ENCODE data around the gene PMP22.

PMP22 gene

DNA sequence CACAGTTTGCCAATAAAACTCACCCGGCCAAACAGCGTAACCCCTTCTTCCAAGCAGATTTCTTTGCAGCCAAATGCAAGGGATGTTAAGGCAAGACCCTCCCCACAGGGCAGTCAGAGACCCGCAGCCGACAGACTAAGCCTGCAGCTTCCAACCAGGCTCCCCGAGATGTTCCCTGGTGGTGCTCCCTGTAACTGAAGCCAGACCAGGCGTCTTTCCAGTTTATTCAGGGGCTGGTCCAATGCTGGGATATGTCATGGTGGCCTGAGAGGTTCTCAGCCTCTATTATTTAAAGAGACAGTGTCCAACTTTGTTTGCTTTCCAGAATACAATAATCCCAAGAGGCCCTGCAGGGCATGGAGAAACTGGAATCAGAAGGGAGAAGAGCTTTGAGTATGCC lies at the start of gene PMP22:
PMP22 (minus strand) TSS at position 196 of the 400 bp plus-strand sequence. CDS start 4,599 bp downstream, outside the sequence.
- FAIRE-seq, result no peak

- no peak for FAIRE-seq
Measured at GRCh38 chr17:15311996-15312395, 46.9 kb upstream of the PMP22 start.

DNA sequence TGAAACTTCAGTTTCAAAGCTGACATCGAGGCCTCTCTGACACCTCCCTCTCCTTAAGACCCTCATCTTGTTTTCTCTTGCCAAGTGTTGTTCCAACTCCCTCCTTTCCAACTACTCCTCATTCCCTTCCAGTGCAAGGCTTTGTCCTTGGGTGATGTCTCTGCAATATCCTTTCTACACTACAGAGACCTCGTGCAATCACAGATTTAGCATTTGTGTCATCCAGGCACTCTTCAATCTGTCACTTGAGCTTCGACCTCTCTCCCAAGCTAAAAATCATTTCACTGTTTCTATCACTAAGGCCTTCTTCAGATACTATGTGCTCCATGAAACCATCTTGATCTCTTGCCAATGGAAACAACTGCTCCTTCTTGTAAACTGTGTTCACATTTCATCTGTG lies 44.7 kb upstream of the PMP22 start:
- no peak for FAIRE-seq

- FAIRE-seq, result no peak
Measured at GRCh38 chr17:15309236-15309635, 44.1 kb upstream of the PMP22 start.

DNA sequence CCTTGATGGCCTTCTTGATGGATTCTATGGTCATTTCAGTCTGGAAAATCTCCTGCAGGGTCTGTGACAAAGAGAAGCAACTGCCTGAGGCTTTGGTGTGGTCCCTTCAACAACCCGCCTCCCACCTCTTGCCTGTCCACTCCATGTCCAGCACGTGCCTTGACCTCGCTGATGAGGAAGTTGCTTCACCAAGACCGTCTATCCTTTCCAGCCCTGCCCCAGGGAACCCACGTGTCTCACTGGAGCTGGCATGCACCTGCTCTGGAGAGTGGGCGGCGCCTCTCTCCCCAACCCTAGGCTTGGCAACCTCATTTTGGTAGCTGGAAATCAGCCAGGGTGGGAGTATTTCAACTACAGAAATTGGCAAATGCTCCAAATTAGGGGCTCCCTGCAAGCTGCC lies 43.6 kb upstream of the PMP22 start:
- no peak for FAIRE-seq

GRCh38 chr17:15307710-15308111 lies 42.6 kb upstream of the PMP22 start:
- FAIRE-seq, result no peak

GRCh38 chr17:15303851-15304250 lies 38.7 kb upstream of the PMP22 start:
- FAIRE-seq, result no peak

DNA sequence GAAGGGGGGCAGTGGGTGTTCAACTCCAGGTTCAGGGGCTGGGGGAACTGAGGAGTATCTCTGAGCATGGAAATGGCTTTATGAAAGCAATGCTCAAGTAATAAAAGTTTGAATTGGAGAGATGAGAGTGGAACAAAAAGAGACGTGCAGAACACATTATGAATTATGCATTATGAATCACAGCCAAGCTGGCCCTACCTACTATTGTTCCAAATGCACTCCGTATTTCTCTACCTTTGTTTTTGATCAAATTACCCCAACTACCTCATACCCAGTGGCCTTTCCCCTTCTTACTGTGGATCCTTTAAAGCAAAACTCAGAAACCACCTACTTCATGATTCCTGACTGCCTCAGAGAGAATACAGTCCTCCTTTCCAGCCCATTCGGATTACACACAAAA lies 38.1 kb upstream of the PMP22 start:
- no peak for FAIRE-seq

DNA sequence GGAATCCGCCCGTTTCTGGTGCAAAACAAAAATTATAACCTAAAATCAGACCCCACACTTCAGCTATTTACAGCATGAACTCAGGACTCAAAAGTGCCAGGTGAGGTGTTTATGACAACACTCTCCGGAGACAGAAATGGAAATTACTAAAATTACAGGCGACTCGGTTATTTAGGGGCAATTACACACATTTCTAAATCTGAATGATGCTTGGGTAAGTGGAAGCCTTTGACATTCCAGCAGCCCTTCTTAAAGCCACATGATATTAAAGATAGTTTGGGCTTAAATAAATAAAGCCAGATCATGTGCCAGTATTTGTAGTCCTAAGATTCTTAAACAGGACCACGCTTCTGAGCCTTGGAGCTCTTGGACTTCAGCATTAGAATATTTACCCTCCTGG lies 36.7 kb upstream of the PMP22 start:
- FAIRE-seq, result no peak

DNA sequence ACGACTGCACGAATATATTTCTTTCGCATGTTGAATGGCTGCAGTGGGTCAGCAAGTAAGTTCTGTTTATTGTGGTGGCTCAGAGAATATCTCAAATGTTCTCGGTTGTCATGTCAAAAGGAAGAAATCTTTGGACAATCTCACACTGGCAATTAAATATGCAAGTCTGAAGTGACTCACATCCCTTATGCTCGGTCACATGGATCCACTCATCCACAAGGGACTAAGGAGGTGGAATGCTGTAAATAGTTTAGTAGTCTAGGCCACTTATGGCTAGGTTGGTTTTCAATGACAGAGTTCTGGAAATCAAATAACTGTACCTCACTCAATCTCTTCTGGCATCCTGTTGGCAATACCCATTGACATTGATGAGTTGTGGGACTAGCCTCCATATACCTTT lies 33.0 kb upstream of the PMP22 start:
- no peak for FAIRE-seq

GRCh38 chr17:15293558-15293957 lies 28.4 kb upstream of the PMP22 start:
- no peak for FAIRE-seq

GRCh38 chr17:15291674-15292361 lies 26.7 kb upstream of the PMP22 start:
- no peak for FAIRE-seq

DNA sequence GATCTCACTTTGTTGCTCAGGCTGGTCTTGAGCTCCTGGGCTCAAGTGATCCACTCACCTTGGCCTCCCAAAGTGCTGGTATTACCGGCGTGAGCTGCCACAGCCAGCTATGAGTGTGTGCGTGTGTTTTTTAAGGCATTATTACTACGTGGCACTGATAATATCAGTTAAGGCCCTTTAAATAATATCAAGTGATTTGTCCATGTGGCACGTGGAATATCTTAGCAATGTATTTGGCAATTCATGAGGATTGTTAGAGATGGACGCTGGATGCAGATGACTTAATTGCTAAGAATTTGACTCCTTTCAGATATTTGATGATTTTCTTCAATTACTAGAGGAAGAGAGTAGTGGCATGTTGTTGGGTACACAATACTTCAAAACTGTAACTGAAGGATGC lies 25.5 kb upstream of the PMP22 start:
- no peak for FAIRE-seq

GRCh38 chr17:15289285-15290183 lies 24.4 kb upstream of the PMP22 start:
- no peak for FAIRE-seq

- FAIRE-seq, result no peak
Measured at GRCh38 chr17:15288859-15289258, 23.7 kb upstream of the PMP22 start.

DNA sequence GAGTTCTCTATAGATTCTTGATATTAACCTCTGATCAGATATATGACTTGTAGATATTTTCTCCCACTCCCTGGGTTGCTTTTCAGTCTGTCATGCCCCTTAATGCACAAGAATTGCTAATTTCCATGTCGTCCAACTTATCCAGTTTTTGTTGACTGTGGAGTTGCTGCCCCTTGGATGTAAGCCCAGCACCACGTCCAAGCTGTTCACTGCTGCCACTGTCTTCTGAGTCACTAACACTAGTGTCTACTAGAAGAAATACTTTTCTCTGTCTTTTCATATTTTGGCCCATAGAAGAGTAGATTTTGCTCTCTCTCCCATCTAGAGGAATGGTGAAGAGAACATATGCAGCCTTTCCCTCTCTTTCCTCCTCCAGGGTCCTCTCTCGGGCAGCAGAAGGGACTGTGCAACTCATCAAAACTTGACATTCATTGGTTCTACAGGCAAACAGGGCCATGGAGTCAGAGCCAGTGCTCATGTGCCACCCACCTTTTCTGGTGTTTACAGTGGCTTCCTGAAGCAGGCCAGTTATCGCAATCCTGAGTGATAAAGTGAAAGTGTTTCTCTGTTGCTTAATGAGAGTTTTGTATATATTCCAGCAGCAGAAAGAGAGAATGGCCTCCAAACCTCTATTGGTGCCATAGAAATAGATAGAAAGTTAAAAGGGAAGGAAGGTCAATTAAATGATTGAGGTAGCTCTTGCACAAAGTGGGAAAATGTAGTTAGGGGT lies 22.6 kb upstream of the PMP22 start:
- FAIRE-seq, result no peak

GRCh38 chr17:15285466-15285865 lies 20.3 kb upstream of the PMP22 start:
- FAIRE-seq, result no peak

GRCh38 chr17:15284537-15284936 lies 19.4 kb upstream of the PMP22 start:
- FAIRE-seq, result no peak

- peak; percentile 27 for FAIRE-seq
Measured at GRCh38 chr17:15284107-15284506, 19.0 kb upstream of the PMP22 start.

DNA sequence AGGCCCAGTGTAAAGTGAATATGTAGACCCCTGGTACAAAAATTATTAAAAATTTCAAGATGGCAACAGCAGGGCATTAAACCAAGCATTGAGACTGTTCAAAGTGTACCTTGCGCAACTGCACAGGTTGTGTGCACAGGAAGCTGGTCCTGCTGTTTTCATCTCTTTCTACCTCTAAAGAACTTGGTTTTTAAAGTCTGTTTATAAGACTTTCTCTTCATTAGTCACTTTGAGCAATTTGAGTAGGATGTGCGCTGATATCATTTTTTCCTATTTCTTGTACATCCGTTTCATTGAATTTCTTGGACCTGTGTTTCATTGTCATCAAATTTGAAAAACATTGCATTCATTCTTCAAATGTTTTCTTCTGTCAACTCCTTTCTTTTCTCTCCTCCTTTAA lies 16.8 kb upstream of the PMP22 start:
- FAIRE-seq, result no peak

- FAIRE-seq, result no peak
Measured at GRCh38 chr17:15278924-15279477, 13.9 kb upstream of the PMP22 start.

DNA sequence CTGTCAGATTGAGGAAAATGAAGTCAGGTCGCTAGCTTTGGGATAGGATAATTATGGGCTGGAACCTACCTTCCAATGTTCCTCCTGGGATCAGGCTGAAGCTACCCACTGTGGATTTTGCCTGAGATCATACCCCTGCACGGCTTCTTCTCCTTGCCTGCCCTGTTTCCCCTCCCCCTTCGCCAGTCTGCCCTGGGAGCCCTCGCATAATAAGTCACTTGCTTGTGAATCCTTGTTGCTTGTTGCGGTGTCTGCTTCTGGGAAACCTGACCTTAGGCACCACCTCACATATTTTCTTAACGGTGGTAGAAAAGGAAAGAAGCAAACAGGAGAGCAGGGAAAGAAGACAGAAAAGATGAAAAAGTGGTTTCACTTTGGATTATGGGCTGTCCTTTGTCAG lies 13.3 kb upstream of the PMP22 start:
- no peak for FAIRE-seq

DNA sequence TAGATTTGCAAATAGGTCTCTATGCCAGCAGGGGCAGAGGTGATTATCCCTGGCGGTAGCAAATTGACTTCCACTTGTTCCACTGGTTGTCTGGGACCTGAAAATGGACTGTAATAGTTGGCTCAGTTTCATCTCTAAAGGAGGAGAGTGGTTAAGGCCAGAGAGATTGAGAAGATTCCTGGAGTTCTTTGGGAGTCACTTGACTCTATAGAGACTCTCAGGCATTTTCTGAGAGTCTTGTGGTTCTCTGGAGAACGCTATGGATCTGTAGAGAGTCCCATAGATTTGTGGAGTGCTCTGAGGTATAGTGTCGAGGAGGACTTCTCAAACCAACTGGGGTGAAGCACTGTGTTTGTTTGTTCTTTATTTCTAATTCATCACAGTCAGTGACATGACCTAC lies 8.9 kb upstream of the PMP22 start:
- FAIRE-seq, result no peak
